GM12873 (cell line): ENCODE measurements around the gene GEMIN8.

Experiments used
- CTCF ChIP-seq: IDR thresholded peaks from 2 replicates; pipeline ENCODE4 v1.5.1; 2012; ENCODE audit warnings: low read depth, mild to moderate bottlenecking, moderate library complexity, low read length, control low read depth; ENCODE audit not compliant: insufficient read depth; ENCODE audit errors: missing control alignments

The GEMIN8 gene

GRCh38 chrX:14056206-14056605, 26.5 kb upstream of the GEMIN8 start:
- TF ChIP-seq CTCF = no peak

- TF ChIP-seq CTCF = no peak
Observed at GRCh38 chrX:14051416-14051815, 21.7 kb upstream of the GEMIN8 start.

GRCh38 chrX:14050709-14051108, 21.0 kb upstream of the GEMIN8 start:
- TF ChIP-seq CTCF = no peak

- TF ChIP-seq CTCF = no peak
Observed at GRCh38 chrX:14043209-14043608, 13.5 kb upstream of the GEMIN8 start.

GRCh38 chrX:14039344-14039743, 9.7 kb upstream of the GEMIN8 start:
- TF ChIP-seq CTCF = peak; percentile 61

GRCh38 chrX:14038375-14039085, 8.8 kb upstream of the GEMIN8 start:
- no peak for TF ChIP-seq CTCF

GRCh38 chrX:14032406-14032805, 2.7 kb upstream of the GEMIN8 start:
- peak; percentile 56 for TF ChIP-seq CTCF
